GM21526 (cell line): ENCODE measurements around the gene PPP2R2C.

Experiments used
- ATAC-seq: cut with Tn5 transposase; IDR thresholded peaks from one replicate; pipeline ENCODE4 v1.9.1; 2021; ENCODE audit warnings: moderate library complexity; ENCODE audit not compliant: unreplicated experiment, low FRiP score

Gene PPP2R2C

DNA sequence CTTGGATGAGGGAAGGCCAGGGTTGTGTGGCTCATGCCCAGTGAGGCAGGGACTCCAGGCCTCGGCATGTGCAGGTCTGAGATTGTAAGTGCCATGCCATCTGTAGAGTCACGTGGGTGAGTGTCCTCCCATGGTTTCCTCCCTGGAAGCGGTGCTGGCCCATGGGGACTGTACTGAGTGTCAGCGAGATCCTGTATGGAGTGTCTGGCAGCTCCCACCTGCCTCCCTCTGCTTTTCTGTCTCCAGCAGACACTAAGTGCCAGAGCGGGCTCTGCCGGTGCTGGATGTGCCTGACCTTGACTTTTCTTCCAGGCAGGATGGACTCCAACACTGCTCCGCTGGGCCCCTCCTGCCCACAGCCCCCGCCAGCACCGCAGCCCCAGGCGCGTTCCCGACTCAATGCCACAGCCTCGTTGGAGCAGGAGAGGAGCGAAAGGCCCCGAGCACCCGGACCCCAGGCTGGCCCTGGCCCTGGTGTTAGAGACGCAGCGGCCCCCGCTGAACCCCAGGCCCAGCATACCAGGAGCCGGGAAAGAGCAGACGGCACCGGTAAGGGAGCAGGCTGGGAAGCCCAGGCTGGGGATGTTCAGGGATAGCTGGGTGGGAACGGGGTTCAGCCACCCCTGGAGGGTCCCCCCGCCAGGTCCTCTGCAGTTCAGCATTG is 195.1 kb downstream of the PPP2R2C start:
- ATAC-seq, result no peak

DNA sequence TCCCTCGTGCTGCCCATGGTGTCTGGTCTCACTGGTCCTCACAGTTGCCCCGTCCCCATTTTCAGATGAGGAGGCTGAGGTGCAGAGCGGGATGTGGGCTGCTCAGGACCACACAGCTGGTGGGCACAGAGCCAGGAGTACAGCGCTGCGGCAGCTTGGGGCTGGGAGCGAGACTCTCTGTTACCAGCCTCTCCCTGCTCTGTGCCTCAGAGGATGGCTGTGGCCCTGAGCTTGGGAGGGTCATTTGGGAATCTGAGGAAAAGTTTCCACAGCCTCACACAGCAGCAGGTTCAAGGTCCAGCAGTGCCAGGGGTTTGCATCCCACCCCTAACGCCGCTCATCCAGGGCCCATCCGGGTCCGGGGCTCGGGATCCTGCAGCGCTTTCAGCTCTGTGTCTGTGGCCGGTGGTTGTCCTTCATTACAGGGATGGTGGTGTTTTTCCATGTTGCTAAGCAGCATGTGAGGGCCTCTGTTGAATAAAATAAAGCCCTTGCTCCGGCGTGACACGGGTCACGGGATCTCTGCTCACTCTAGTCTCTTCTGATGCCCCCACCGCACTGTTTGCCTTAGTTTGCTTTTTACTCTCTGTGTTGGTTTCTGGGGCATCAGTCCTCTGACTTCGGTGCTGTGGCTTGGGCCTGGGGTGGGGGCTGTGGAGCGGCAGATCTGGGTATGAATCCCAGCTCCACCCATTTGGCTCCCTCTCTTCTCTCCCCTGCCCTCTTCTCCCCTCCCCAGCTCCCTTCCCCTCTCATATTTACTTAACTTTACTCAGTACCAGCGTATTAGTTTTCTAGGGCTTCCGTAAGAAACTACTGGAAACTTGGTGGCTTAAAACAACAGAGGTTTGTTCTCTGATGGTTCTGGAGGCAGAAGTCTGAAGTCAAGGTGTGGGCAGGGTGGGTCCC is 196.3 kb downstream of the PPP2R2C start:
- ATAC-seq, result no peak

DNA sequence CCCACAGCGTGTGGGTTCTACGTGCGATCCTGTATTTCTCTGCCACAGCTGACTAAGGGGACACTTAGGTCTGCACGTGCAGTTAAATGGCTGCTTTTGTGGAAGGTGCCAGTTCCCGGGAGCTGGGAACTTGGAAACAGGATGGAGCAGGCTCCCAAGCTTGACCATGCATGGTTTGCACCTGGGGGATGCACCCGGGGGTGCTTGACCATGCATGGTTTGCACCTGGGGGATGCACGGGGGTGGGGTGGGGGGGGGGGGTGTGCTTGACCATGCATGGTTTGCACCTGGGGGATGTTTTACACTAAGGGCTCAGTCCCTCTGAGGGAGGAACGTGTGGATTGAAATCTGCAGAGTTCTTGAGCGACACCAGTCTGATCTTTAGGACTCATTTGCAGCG is 197.1 kb downstream of the PPP2R2C start:
- ATAC-seq, result no peak

DNA sequence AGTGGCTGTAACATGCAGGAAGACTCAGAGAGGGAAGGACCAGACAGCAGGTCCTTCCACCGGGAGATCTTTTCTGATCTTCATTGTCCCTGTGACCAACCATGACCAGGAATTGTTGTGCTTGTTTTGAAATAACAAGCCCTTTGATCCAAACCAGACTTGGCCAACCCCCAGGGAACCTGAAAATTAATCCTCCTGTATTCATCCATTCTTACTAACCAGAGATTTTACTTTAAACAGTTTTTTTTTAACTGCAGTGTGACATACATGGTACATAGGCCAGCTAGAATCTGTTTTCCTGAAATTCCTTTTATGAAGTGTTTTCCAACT is 198.8 kb downstream of the PPP2R2C start:
- ATAC-seq, result no peak

DNA sequence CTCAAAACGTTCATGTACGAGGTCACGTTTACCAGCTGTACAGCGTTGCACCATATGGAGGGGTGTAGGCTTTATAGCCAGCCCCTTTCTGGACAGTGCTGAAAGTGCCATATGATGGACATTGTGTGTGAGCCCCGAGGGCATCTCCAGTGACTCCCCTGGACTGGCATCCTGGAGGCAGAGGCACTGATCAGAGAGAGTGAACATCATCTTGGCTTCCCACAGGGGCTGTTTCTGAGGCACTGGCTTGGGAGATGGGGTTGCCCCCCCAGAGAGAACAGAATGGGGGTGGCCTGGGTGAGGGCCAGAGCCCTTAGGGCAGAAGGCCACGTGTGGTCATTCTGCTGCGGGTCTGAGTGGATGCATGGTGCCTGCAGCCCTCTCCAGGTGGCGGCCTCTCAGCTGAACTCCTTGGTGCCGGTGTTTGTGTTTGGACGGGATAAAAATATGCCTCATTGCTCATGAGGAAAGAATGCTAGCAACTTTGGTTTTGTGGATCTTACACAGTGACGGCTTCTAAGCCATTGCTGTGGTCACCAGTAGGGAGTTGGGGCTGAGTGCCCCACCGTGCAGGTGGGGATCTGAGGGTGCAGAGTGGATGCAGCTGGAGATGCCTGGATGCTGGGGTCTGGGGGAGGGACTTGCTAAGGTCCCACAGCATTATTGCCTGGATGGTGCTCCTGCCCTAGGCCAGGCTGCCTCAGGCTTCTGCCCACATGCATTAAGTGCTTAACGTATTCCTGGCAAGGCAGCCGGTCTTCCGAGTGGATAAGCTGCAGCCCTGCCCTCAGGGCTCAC is 199.4 kb downstream of the PPP2R2C start:
- no peak for ATAC-seq

DNA sequence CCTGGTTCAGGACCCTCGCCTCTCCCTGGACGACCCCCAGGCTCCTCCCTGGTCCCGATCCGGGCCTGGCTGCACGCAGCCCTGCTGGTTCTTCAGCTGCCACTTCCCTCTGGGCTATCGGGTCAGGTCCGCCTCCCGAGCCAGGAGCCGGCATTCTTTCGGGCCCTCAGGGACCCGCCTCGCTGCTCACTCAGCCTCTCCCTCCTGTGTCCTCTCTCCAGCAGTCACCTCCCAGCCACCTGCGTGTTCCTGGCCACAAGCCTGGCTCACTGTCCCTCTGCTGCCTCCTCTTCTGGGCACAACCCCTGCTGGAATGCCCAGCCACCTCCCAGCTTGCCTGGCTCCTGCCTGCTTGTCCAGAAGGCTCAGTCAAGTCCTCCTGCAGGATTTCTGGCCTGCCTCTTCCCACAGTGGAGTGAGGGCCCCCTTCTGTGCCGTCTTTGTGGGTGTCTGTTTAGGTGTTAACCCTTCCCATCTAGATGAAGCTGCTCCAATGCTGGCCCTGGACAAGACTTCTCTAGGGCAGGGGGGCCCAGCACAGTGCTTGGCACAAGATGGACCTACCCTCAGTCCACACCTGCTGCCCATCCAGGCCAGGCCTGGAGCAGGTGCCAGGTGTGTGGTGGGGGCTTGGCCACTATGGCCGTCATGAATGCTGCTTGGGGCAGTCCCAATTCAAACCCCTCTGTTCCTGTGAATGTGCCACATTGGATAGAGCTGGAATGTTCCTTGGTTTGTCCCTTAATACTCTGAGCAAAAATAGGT is 200.5 kb downstream of the PPP2R2C start:
- no peak for ATAC-seq

DNA sequence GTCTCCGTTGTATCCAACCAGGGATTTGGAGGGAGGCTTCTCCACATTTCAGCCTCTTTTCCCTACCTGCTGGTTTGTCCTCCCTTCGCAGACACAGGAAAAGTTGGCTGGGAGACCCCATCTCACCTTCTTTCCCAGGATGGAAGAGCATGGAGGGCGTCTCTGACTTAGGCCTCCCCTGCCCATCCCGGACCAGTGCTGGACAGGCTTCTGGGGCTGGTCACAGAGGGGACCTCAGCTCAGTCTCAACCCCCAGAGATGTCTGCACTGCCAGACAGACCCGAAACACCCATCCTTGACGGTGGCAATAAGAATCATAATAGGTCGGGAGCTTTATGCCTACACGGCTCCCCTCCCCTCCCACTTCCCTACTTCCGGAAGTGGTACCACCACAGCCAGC is 201.2 kb downstream of the PPP2R2C start:
- no peak for ATAC-seq

DNA sequence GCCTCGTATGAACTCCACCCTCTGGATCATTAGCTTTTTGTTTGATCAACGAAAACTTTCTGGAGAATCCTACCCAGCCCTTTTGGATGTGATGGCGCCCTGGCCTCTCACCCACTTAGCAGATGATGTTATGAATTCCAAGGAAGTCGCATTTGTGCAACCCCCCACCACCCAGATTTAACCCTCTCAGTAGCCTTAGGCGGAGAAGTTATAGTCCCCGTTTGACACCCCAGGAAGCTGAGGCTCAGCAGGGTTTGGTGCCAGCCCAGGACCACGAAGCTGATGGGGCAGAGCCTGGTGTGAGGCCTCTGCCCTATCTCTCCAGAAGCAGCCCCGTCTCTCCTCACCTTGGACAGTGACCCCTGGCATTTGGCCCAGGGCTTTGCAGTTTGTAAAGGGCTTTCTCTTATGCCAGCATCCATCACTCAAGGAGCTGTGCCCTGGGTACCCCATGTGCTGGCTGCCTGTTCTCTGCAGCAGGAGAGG is 201.7 kb downstream of the PPP2R2C start:
- no peak for ATAC-seq
